IMR-90 (cell line): ENCODE measurements around the gene GRM4. TPM values are rescaled to one million over a fixed set of nuclear protein-coding genes. Genes with fewer than 3 reads are reported as not detected.

Source experiments
- ATAC-seq: fragments of 200-7000 bp; cut with Tn5 transposase; 2 replicates; pipeline ENCODE4 v1.9.1; 2020; ENCODE audit warnings: low read depth, mild to moderate bottlenecking, moderate library complexity
- BruUV-seq: library from RNA; stranded (reverse); fragments of 400-500 nt; replicated peaks from 2 replicates; lab custom pipeline; 2021; lab: Mats Ljungman, UMichigan
- CTCF ChIA-PET: fragments of 300-600 bp; formaldehyde crosslinking; extraction: SDS; loops from one replicate; lab custom pipeline; 2021; ENCODE audit warnings: antibody characterized with exemption; lab: Yijun Ruan, JAX
- POLR2A ChIA-PET: fragments of 300-600 bp; sonication (Branson Sonifier 250); formaldehyde crosslinking; loops from one replicate; lab custom pipeline; 2022; ENCODE audit warnings: antibody characterized with exemption; ENCODE audit not compliant: unreplicated experiment; lab: Charles Lee
- DNase-seq: peaks from one replicate; pipeline ENCODE4 v3.0.0; 2013
- H2AFZ ChIP-seq: replicated peaks from 2 replicates; pipeline ENCODE3; 2013; ENCODE audit warnings: low read length, mild to moderate bottlenecking; ENCODE audit not compliant: poor library complexity
- H2AK5ac ChIP-seq: 2 replicates; pipeline ENCODE4 v1.6.1; 2013; ENCODE audit warnings: low read depth, low read length, inconsistent platforms
- H2AK9ac ChIP-seq: replicated peaks from 2 replicates; pipeline ENCODE3; 2013; ENCODE audit warnings: mild to moderate bottlenecking, low read depth, low read length, moderate library complexity; ENCODE audit not compliant: poor library complexity
- H2BK120ac ChIP-seq: 2 replicates; pipeline ENCODE4 v1.6.1; 2013; ENCODE audit warnings: low read depth, low read length, inconsistent platforms
- H2BK15ac ChIP-seq: 3 replicates; pipeline ENCODE4 v1.6.1; 2013; ENCODE audit warnings: low read depth, low read length, inconsistent platforms
- H2BK20ac ChIP-seq: 2 replicates; pipeline ENCODE4 v1.6.1; 2013; ENCODE audit warnings: low read depth, mild to moderate bottlenecking, inconsistent platforms, low read length, moderate library complexity
- H2BK5ac ChIP-seq: 2 replicates; pipeline ENCODE4 v1.6.1; 2013; ENCODE audit warnings: mild to moderate bottlenecking, low read depth, low read length, inconsistent platforms; ENCODE audit not compliant: poor library complexity, severe bottlenecking
- H3K14ac ChIP-seq: replicated peaks from 2 replicates; pipeline ENCODE4 v1.6.1; 2013; ENCODE audit warnings: low read depth, low read length, inconsistent platforms
- H3K18ac ChIP-seq: 2 replicates; pipeline ENCODE4 v1.6.1; 2013; ENCODE audit warnings: low read depth, low read length, control low read depth
- H3K23ac ChIP-seq: 2 replicates; pipeline ENCODE4 v1.6.1; 2013; ENCODE audit warnings: low read depth, low read length, inconsistent platforms
- H3K27ac ChIP-seq: 2 replicates; pipeline ENCODE4 v1.5.1; 2013; ENCODE audit warnings: mild to moderate bottlenecking, control low read depth, low read length; ENCODE audit not compliant: insufficient read depth
- H3K27me3 ChIP-seq: 2 replicates; pipeline ENCODE4 v1.6.1; 2013; ENCODE audit warnings: low read length; ENCODE audit not compliant: control insufficient read depth, insufficient read depth
- H3K36me3 ChIP-seq: 2 replicates; pipeline ENCODE4 v1.6.1; 2013; ENCODE audit warnings: low read length, mixed read lengths; ENCODE audit not compliant: control insufficient read depth, insufficient read depth
- H3K4ac ChIP-seq: 2 replicates; pipeline ENCODE4 v1.6.1; 2013; ENCODE audit warnings: low read depth, low read length, inconsistent platforms
- H3K4me1 ChIP-seq: 2 replicates; pipeline ENCODE4 v1.6.1; 2013; ENCODE audit warnings: low read length, mixed read lengths; ENCODE audit not compliant: control insufficient read depth, insufficient read depth
- H3K4me2 ChIP-seq: 2 replicates; pipeline ENCODE4 v1.6.1; 2013; ENCODE audit warnings: low read depth, mild to moderate bottlenecking, control low read depth, low read length, moderate library complexity
- H3K4me3 ChIP-seq: 2 replicates; pipeline ENCODE4 v1.5.1; 2013; ENCODE audit warnings: low read depth, mild to moderate bottlenecking, control low read depth, low read length, moderate library complexity; ENCODE audit not compliant: insufficient read depth
- H3K56ac ChIP-seq: 2 replicates; pipeline ENCODE4 v1.6.1; 2013; ENCODE audit warnings: low read length, inconsistent platforms; ENCODE audit not compliant: insufficient read depth; ENCODE audit errors: extremely low read depth
- H3K79me1 ChIP-seq, 2 experiments: 2 replicates each; pipeline ENCODE4 v1.6.1; 2013; ENCODE audit warnings: low read length in 2 of 2, inconsistent platforms in 1 of 2, low read depth in 1 of 2
- H3K9ac ChIP-seq: 2 replicates; pipeline ENCODE4 v1.6.1; 2013; ENCODE audit warnings: low read depth, low read length, control low read depth
- H3K9me1 ChIP-seq: 2 replicates; pipeline ENCODE4 v1.6.1; 2013; ENCODE audit warnings: low read length, inconsistent platforms; ENCODE audit not compliant: insufficient read depth
- H3K9me3 ChIP-seq: 2 replicates; pipeline ENCODE4 v1.6.1; 2013; ENCODE audit warnings: low read length; ENCODE audit not compliant: control insufficient read depth, insufficient read depth
- H4K20me1 ChIP-seq: 2 replicates; pipeline ENCODE4 v1.6.1; 2013; ENCODE audit warnings: low read length, inconsistent platforms; ENCODE audit not compliant: insufficient read depth
- H4K5ac ChIP-seq: 2 replicates; pipeline ENCODE4 v1.6.1; 2013; ENCODE audit warnings: mild to moderate bottlenecking, low read depth, low read length, control low read depth
- H4K8ac ChIP-seq, 2 experiments: 2 replicates each; pipeline ENCODE4 v1.6.1; 2013; ENCODE audit warnings: low read depth in 2 of 2, low read length in 2 of 2, control low read depth in 1 of 2, inconsistent platforms in 1 of 2
- H4K91ac ChIP-seq: 2 replicates; pipeline ENCODE4 v1.6.1; 2013; ENCODE audit warnings: low read depth, low read length, inconsistent platforms; ENCODE audit not compliant: insufficient read depth
- BHLHE40 ChIP-seq: fragments of 150-350 bp; IDR thresholded peaks from 2 replicates; pipeline ENCODE4 v1.6.1; 2016; ENCODE audit warnings: mild to moderate bottlenecking, low read depth, low read length
- CEBPB ChIP-seq: IDR thresholded peaks from 2 replicates; pipeline ENCODE4 v1.6.1; 2012; ENCODE audit warnings: low read depth, low read length, improper control_type of control experiment
- CHD1 ChIP-seq: IDR thresholded peaks from 2 replicates; pipeline ENCODE4 v1.6.1; 2012; ENCODE audit warnings: low read depth, low read length, improper control_type of control experiment
- CTCF ChIP-seq: conservative IDR thresholded peaks from 2 replicates; pipeline ENCODE4 v1.5.1; 2012; ENCODE audit warnings: mild to moderate bottlenecking, low read depth, low read length, improper control_type of control experiment
- FOS ChIP-seq: fragments of 150-350 bp; IDR thresholded peaks from 2 replicates; pipeline ENCODE4 v1.6.1; 2016; ENCODE audit warnings: low read depth, low read length
- MAFK ChIP-seq: IDR thresholded peaks from 2 replicates; pipeline ENCODE4 v1.6.1; 2012; ENCODE audit warnings: low read depth, low read length, improper control_type of control experiment
- MAZ ChIP-seq: IDR thresholded peaks from 2 replicates; pipeline ENCODE4 v1.6.1; 2012; ENCODE audit warnings: low read depth, mild to moderate bottlenecking, low read length, improper control_type of control experiment, moderate library complexity, borderline replicate concordance
- NFE2L2 ChIP-seq: fragments of 150-350 bp; IDR thresholded peaks from 2 replicates; pipeline ENCODE4 v1.6.1; 2016; ENCODE audit warnings: low read depth, mild to moderate bottlenecking, low read length
- POLR2A ChIP-seq: IDR thresholded peaks from 2 replicates; pipeline ENCODE4 v1.6.1; 2012; ENCODE audit warnings: mild to moderate bottlenecking, low read depth, low read length
- RAD21 ChIP-seq: IDR thresholded peaks from 2 replicates; pipeline ENCODE4 v1.6.1; 2012; ENCODE audit warnings: low read length, improper control_type of control experiment
- RCOR1 ChIP-seq: IDR thresholded peaks from 2 replicates; pipeline ENCODE4 v1.6.1; 2012; ENCODE audit warnings: mild to moderate bottlenecking, low read length, improper control_type of control experiment; ENCODE audit not compliant: insufficient replicate concordance
- RFX5 ChIP-seq: IDR thresholded peaks from 2 replicates; pipeline ENCODE4 v1.8.0; 2012; ENCODE audit warnings: low read depth, mild to moderate bottlenecking, low read length, moderate library complexity
- USF2 ChIP-seq: fragments of 150-350 bp; IDR thresholded peaks from 2 replicates; pipeline ENCODE4 v1.6.1; 2017; ENCODE audit warnings: mild to moderate bottlenecking, antibody characterized with exemption, low read length, low read depth
- WGBS, 2 experiments: methylation state at CpG; one replicate each; pipeline versions ENCODE4 v1.1.5 to v1.1.7; 2013; ENCODE audit warnings: missing lambda C conversion rate in 2 of 2; ENCODE audit not compliant: insufficient read length in 1 of 2; ENCODE audit errors: extremely low coverage in 2 of 2; 5-methylcytosine and 5-hydroxymethylcytosine counted together
- dilution Hi-C: fragments of 300-500 bp; cut with HindIII; formaldehyde crosslinking; loops from one replicate; pipeline ENCODE4 v1.14.3; 2018; ENCODE audit warnings: low sequenced_read_pairs; ENCODE audit not compliant: unreplicated experiment
- in situ Hi-C: fragments of 300-500 bp; cut with MboI; formaldehyde crosslinking; loops from 3 replicates; pipeline ENCODE4 v1.14.3; 2019; ENCODE audit warnings: low sequenced_read_pairs, inconsistent platforms, mixed read lengths
- intact Hi-C: fragments of 100-400 bp; cut with micrococcal nuclease; formaldehyde crosslinking; loops from 2 replicates; pipeline ENCODE4 v1.10.0; 2022
- polyA plus RNA-seq, 3 experiments: library from polyadenylated mRNA; depleted of rRNA; stranded (reverse); fragments of >200 nt; gene quantifications; 2 replicates each; pipeline ENCODE4 v1.2.3, GENCODE V29; 2012; ENCODE audit warnings: low replicate concordance in 1 of 3
- total RNA-seq: library from RNA; depleted of rRNA; stranded (reverse); fragments of >200 nt; gene quantifications from 2 replicates; pipeline ENCODE4 v1.2.3, GENCODE V29; 2012
- TF ChIP-seq, protein P1 (sequence below): fragments of 150-350 bp; IDR thresholded peaks from 2 replicates; pipeline ENCODE4 v1.6.1; 2016; ENCODE audit warnings: low read depth, mild to moderate bottlenecking, low read length, moderate library complexity, borderline replicate concordance

Gene GRM4
- total and polyA plus RNA-seq, 2 of the 4 experiments (the other 2 are of a cell fraction) = 0.02 TPM; not detected in 1

DNA sequence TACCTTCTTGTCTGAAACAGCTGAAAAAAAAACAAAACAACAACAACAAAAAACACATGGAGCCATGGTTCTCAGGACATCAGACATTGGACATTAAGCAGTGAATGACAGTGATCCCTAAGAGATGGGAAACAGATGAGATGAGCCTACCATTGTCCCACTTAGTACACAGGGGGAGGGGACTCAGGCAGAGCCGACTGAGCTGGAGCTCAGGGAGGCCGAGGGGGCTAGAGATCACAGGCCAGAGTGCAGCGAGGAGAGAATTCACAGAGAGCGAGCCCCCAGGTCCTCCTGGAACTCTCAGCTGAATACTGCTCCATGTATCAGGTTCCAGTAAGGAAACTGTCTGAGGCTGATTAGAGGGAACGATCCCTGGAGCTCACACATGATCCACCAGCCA lies 134.6 kb downstream of the GRM4 start:
- Histone ChIP-seq H2BK120ac (no peak overlapping the region), H3K27me3 (peaks cover 31% of the 10 kb centered on the region), H3K9me3 (peaks cover 3% of the 10 kb centered on the region; the same call in 1 of the 2 replicates), H3K9me1 (no peaks in the 10 kb centered on the region), H2AFZ (no peak overlapping the region), H3K4me3 (no peak overlapping the region), H3K4me1 (no peaks in the 10 kb centered on the region), H3K18ac (no peak overlapping the region), H4K91ac (no peak overlapping the region), H3K36me3 (no peaks in the 10 kb centered on the region), H2AK9ac (no peak overlapping the region), H2AK5ac (no peak overlapping the region), H4K20me1 (no peaks in the 10 kb centered on the region), H3K4ac (no peak overlapping the region), H4K5ac (no peak overlapping the region), H3K4me2 (no peak overlapping the region), H3K14ac (no peak overlapping the region), H2BK20ac (no peak overlapping the region), H3K56ac (no peak overlapping the region), H3K79me1 (no peaks in the 10 kb centered on the region), H3K23ac (no peak overlapping the region), H3K9ac (no peak overlapping the region), H3K27ac (no peak overlapping the region), H2BK15ac (no peak overlapping the region), H2BK5ac (no peak overlapping the region), H4K8ac (no peak overlapping the region)
- intact Hi-C loops = no loop called here
- ChIA-PET POLR2A (no interaction called here), CTCF (no interaction called here)
- DNase-seq (no peak), ATAC-seq (no peak)
- WGBS, 2 experiments = no CpG with 5 or more reads among the region's 5 CpGs
- dilution Hi-C loops = no loop called here
- in situ Hi-C loops = no loop called here
- no peak for TF ChIP-seq POLR2A
- TF ChIP-seq USF2 = no peak
- TF ChIP-seq CTCF = no peak
- no peak for TF ChIP-seq MAFK
- no peak for TF ChIP-seq RAD21
- TF ChIP-seq, protein P1, sequence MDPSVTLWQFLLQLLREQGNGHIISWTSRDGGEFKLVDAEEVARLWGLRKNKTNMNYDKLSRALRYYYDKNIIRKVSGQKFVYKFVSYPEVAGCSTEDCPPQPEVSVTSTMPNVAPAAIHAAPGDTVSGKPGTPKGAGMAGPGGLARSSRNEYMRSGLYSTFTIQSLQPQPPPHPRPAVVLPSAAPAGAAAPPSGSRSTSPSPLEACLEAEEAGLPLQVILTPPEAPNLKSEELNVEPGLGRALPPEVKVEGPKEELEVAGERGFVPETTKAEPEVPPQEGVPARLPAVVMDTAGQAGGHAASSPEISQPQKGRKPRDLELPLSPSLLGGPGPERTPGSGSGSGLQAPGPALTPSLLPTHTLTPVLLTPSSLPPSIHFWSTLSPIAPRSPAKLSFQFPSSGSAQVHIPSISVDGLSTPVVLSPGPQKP = no peak
- TF ChIP-seq RFX5 = no peak
- TF ChIP-seq NFE2L2 = no peak
- no peak for TF ChIP-seq MAZ
- TF ChIP-seq BHLHE40 = no peak
- no peak for TF ChIP-seq CEBPB
- TF ChIP-seq RCOR1 = no peak
- TF ChIP-seq FOS = no peak
- no peak for TF ChIP-seq CHD1
- no TSS peak for BruUV-seq
